ENCODE measurements around the gene SRP14. TPM values are rescaled to one million over a fixed set of nuclear protein-coding genes. Genes with fewer than 3 reads are reported as not detected.

The SRP14 gene
- total RNA-seq, 1 donor from 2014 or later = 320 TPM

GRCh38 chr15:40051616-40052415, 12.8 kb upstream of the SRP14 start:
- H3K4me1 Mint-ChIP-seq (ENCODE audit: low read depth, unreplicated experiment) = peaks cover 37% of the 10 kb centered on the region
- H3K27me3 Mint-ChIP-seq (ENCODE audit: low read depth, unreplicated experiment) = no peaks in the 10 kb centered on the region

GRCh38 chr15:40050788-40051470, 11.9 kb upstream of the SRP14 start:
- Histone ChIP-seq H3K9me3 (ENCODE audit: insufficient read depth, low read depth, low read length) (no peaks in the 10 kb centered on the region), H4K20me1 (ENCODE audit: insufficient read depth, low read length) (no peaks in the 10 kb centered on the region), H3K4me3 (ENCODE audit: insufficient read depth, low read depth, low read length) (no peak overlapping the region), H3K79me2 (ENCODE audit: insufficient read depth, low read length) (no peaks in the 10 kb centered on the region), H3K36me3 (ENCODE audit: insufficient read depth, low read length) (no peaks in the 10 kb centered on the region), H3K4me2 (ENCODE audit: low read length) (no peak overlapping the region), H2AFZ (ENCODE audit: low read depth, low read length) (no peak overlapping the region), H3K27ac (ENCODE audit: low read depth, low read length) (no peak overlapping the region), H3K4me1 (ENCODE audit: insufficient read depth, low read length) (peaks cover 39% of the 10 kb centered on the region), H3K27me3 (ENCODE audit: insufficient read depth, low read length) (no peaks in the 10 kb centered on the region), H3K9ac (ENCODE audit: low read length) (no peak overlapping the region)
- no peak for DNase-seq (ENCODE audit: low read depth)
- Mint-ChIP-seq H3K27ac (ENCODE audit: unreplicated experiment) (no peak overlapping the region), H3K27me3 (ENCODE audit: low read depth, unreplicated experiment) (no peaks in the 10 kb centered on the region), H3K36me3 (ENCODE audit: low read depth, unreplicated experiment) (peaks cover 7% of the 10 kb centered on the region), H3K4me3 (ENCODE audit: unreplicated experiment) (no peak overlapping the region), H3K4me1 (ENCODE audit: low read depth, unreplicated experiment) (peaks cover 40% of the 10 kb centered on the region), H3K9me3 (ENCODE audit: unreplicated experiment) (no peaks in the 10 kb centered on the region)
- TF ChIP-seq EZH2 (IDR thresholded peaks at IDR 0.05; ENCODE audit: insufficient read depth, low read length) (no peak), CTCF (IDR thresholded peaks at IDR 0.05; ENCODE audit: insufficient read depth, low read depth, low read length) (no peak)
- no peak for FAIRE-seq

More at GRCh38 chr15:40051616-40052415, 12.8 kb upstream of the SRP14 start:
- DNase-seq (ENCODE audit: low read depth) = no peak
- Histone ChIP-seq H3K4me2 (ENCODE audit: low read length) (no peak overlapping the region), H3K36me3 (ENCODE audit: insufficient read depth, low read length) (no peaks in the 10 kb centered on the region), H2AFZ (ENCODE audit: low read depth, low read length) (no peak overlapping the region), H3K27ac (ENCODE audit: low read depth, low read length) (no peak overlapping the region), H3K9me3 (ENCODE audit: insufficient read depth, low read depth, low read length) (no peaks in the 10 kb centered on the region), H3K27me3 (ENCODE audit: insufficient read depth, low read length) (no peaks in the 10 kb centered on the region), H3K4me3 (ENCODE audit: insufficient read depth, low read depth, low read length) (no peak overlapping the region), H3K9ac (ENCODE audit: low read length) (no peak overlapping the region), H4K20me1 (ENCODE audit: insufficient read depth, low read length) (no peaks in the 10 kb centered on the region), H3K4me1 (ENCODE audit: insufficient read depth, low read length) (peaks cover 32% of the 10 kb centered on the region), H3K79me2 (ENCODE audit: insufficient read depth, low read length) (no peaks in the 10 kb centered on the region)
- TF ChIP-seq EZH2 (IDR thresholded peaks at IDR 0.05; ENCODE audit: insufficient read depth, low read length) (no peak), CTCF (IDR thresholded peaks at IDR 0.05; ENCODE audit: insufficient read depth, low read depth, low read length) (no peak)
- H3K9me3 Mint-ChIP-seq (ENCODE audit: unreplicated experiment) = no peaks in the 10 kb centered on the region
- peaks cover 6% of the 10 kb centered on the region for H3K36me3 Mint-ChIP-seq (ENCODE audit: low read depth, unreplicated experiment)
- no peak overlapping the region for H3K4me3 Mint-ChIP-seq (ENCODE audit: unreplicated experiment)
- no peak for FAIRE-seq
- no peak overlapping the region for H3K27ac Mint-ChIP-seq (ENCODE audit: unreplicated experiment)
